Measurements from ENCODE around the gene LIPC. TPM values are rescaled to one million over a fixed set of nuclear protein-coding genes. Genes with fewer than 3 reads are reported as not detected.
A peak's percentile ranks its signal among the peaks of the same experiment; 100 is the strongest.

The LIPC gene
- total and polyA plus RNA-seq, 2 donors (not counting 1 experiment from before 2014, with no cell fraction given) = 0.82 to 4.0 TPM

DNA sequence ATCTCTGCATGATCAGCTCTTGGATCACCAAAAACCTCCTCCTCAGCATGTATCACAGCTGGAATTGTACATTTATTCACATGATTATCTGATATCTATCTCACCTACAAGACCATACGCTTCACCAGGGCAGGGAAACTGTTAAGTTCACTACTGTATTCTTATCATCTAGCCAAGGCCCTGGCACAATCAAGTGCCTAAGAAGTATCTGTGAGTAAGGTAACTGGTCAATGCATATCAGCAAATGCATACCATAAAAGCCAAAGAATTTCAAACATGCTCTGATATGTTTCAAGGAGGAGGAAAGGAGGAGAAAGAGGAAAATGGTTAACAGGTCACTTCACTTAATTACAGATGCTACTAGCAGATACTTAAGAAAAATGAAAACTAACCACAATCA, 158.4 kb downstream of the LIPC start:
- Histone ChIP-seq H3K4me2 (ENCODE audit: extremely low read depth, insufficient read depth, low read length) (no peak overlapping the region), H3K9ac (ENCODE audit: insufficient read depth, low read length) (no peak overlapping the region), H3K27me3 (ENCODE audit: control insufficient read depth, insufficient read depth, low read length) (no peaks in the 10 kb centered on the region), H3K36me3 (ENCODE audit: control insufficient read depth, insufficient read depth, low read length) (peaks cover 1% of the 10 kb centered on the region), H3K79me2 (ENCODE audit: control insufficient read depth, insufficient read depth, low read length) (no peaks in the 10 kb centered on the region), H3K4me3 (replicated peaks in 1 of 4; ENCODE audit: control extremely low read depth in 1 of 4, insufficient read depth in 1 of 4, low read depth in 3 of 4, low read length in 4 of 4) (no peak overlapping the region), H3K4me1 (ENCODE audit: control insufficient read depth, extremely low read depth, insufficient read depth, low read length) (no peaks in the 10 kb centered on the region), H2AFZ (ENCODE audit: low read length) (no peak overlapping the region), H4K20me1 (ENCODE audit: control insufficient read depth, extremely low read depth, insufficient read depth, low read length) (no peaks in the 10 kb centered on the region), H3K27ac (ENCODE audit: insufficient read depth, low read length) (no peak overlapping the region), H3K9me3 (ENCODE audit: control insufficient read depth, insufficient read depth, low read depth, low read length) (no peaks in the 10 kb centered on the region)
- TF ChIP-seq, protein P1, sequence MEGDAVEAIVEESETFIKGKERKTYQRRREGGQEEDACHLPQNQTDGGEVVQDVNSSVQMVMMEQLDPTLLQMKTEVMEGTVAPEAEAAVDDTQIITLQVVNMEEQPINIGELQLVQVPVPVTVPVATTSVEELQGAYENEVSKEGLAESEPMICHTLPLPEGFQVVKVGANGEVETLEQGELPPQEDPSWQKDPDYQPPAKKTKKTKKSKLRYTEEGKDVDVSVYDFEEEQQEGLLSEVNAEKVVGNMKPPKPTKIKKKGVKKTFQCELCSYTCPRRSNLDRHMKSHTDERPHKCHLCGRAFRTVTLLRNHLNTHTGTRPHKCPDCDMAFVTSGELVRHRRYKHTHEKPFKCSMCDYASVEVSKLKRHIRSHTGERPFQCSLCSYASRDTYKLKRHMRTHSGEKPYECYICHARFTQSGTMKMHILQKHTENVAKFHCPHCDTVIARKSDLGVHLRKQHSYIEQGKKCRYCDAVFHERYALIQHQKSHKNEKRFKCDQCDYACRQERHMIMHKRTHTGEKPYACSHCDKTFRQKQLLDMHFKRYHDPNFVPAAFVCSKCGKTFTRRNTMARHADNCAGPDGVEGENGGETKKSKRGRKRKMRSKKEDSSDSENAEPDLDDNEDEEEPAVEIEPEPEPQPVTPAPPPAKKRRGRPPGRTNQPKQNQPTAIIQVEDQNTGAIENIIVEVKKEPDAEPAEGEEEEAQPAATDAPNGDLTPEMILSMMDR (conservative IDR thresholded peaks at IDR 0.05 in 1 of 2, IDR thresholded peaks at IDR 0.05 in 1 of 2; ENCODE audit: low read depth in 1 of 2, low read length in 2 of 2) = no peak
- TF ChIP-seq EZH2 (IDR thresholded peaks at IDR 0.05; ENCODE audit: low read length, missing control alignments) = no peak
- peak in 1 of 2 donors; percentile 56 for DNase-seq (ENCODE audit: low read depth in 2 of 2)

GRCh38 chr15:58590926-58591325, 159.1 kb downstream of the LIPC start:
- Histone ChIP-seq H3K9me3 (ENCODE audit: control insufficient read depth, insufficient read depth, low read depth, low read length) (no peaks in the 10 kb centered on the region), H4K20me1 (ENCODE audit: control insufficient read depth, extremely low read depth, insufficient read depth, low read length) (no peaks in the 10 kb centered on the region), H3K4me3 (replicated peaks in 1 of 4; ENCODE audit: control extremely low read depth in 1 of 4, insufficient read depth in 1 of 4, low read depth in 3 of 4, low read length in 4 of 4) (no peak overlapping the region), H3K79me2 (ENCODE audit: control insufficient read depth, insufficient read depth, low read length) (no peaks in the 10 kb centered on the region), H3K4me1 (ENCODE audit: control insufficient read depth, extremely low read depth, insufficient read depth, low read length) (no peaks in the 10 kb centered on the region), H3K27me3 (ENCODE audit: control insufficient read depth, insufficient read depth, low read length) (no peaks in the 10 kb centered on the region), H3K36me3 (ENCODE audit: control insufficient read depth, insufficient read depth, low read length) (peaks cover 1% of the 10 kb centered on the region), H3K9ac (ENCODE audit: insufficient read depth, low read length) (no peak overlapping the region), H3K27ac (ENCODE audit: insufficient read depth, low read length) (no peak overlapping the region), H3K4me2 (ENCODE audit: extremely low read depth, insufficient read depth, low read length) (no peak overlapping the region), H2AFZ (ENCODE audit: low read length) (no peak overlapping the region)
- TF ChIP-seq EZH2 (IDR thresholded peaks at IDR 0.05; ENCODE audit: low read length, missing control alignments) = no peak
- TF ChIP-seq, protein P1 (conservative IDR thresholded peaks at IDR 0.05 in 1 of 2, IDR thresholded peaks at IDR 0.05 in 1 of 2; ENCODE audit: low read depth in 1 of 2, low read length in 2 of 2) = no peak
- peak in 1 of 2 donors; percentile 26 for DNase-seq (ENCODE audit: low read depth in 2 of 2)

GRCh38 chr15:58593870-58594269, 162.1 kb downstream of the LIPC start:
- Histone ChIP-seq H3K4me3 (replicated peaks in 1 of 4; ENCODE audit: control extremely low read depth in 1 of 4, insufficient read depth in 1 of 4, low read depth in 3 of 4, low read length in 4 of 4) (no peak overlapping the region), H3K9ac (ENCODE audit: insufficient read depth, low read length) (no peak overlapping the region), H3K9me3 (ENCODE audit: control insufficient read depth, insufficient read depth, low read depth, low read length) (no peaks in the 10 kb centered on the region), H2AFZ (ENCODE audit: low read length) (no peak overlapping the region), H3K4me1 (ENCODE audit: control insufficient read depth, extremely low read depth, insufficient read depth, low read length) (no peaks in the 10 kb centered on the region), H3K27ac (ENCODE audit: insufficient read depth, low read length) (no peak overlapping the region), H3K27me3 (ENCODE audit: control insufficient read depth, insufficient read depth, low read length) (no peaks in the 10 kb centered on the region), H3K79me2 (ENCODE audit: control insufficient read depth, insufficient read depth, low read length) (no peaks in the 10 kb centered on the region), H3K4me2 (ENCODE audit: extremely low read depth, insufficient read depth, low read length) (no peak overlapping the region), H3K36me3 (ENCODE audit: control insufficient read depth, insufficient read depth, low read length) (peaks cover 1% of the 10 kb centered on the region), H4K20me1 (ENCODE audit: control insufficient read depth, extremely low read depth, insufficient read depth, low read length) (no peaks in the 10 kb centered on the region)
- TF ChIP-seq, protein P1 (conservative IDR thresholded peaks at IDR 0.05 in 1 of 2, IDR thresholded peaks at IDR 0.05 in 1 of 2; ENCODE audit: low read depth in 1 of 2, low read length in 2 of 2) = no peak
- TF ChIP-seq EZH2 (IDR thresholded peaks at IDR 0.05; ENCODE audit: low read length, missing control alignments) = no peak
- no peak for DNase-seq (ENCODE audit: low read depth in 2 of 2)
